HEK293 (cell line): ENCODE data around the gene ARHGDIB.

Experiments
- CTCF ChIP-seq: fragments of 450-650 bp; formaldehyde crosslinking; IDR thresholded peaks from 2 replicates; pipeline ENCODE4 v1.5.1; 2016; ENCODE audit warnings: missing biosample characterization, missing genetic modification characterization
- GFI1B ChIP-seq: fragments of 450-650 bp; formaldehyde crosslinking; IDR thresholded peaks from 2 replicates; pipeline ENCODE4 v1.5.1; 2016; ENCODE audit warnings: missing biosample characterization, missing genetic modification characterization
- ZBTB26 ChIP-seq: fragments of 450-650 bp; formaldehyde crosslinking; optimal IDR thresholded peaks from 2 replicates; pipeline ENCODE3; 2016; ENCODE audit warnings: missing biosample characterization, mild to moderate bottlenecking, missing genetic modification characterization
- ZNF629 ChIP-seq: fragments of 450-650 bp; formaldehyde crosslinking; IDR thresholded peaks from 2 replicates; pipeline ENCODE4 v1.5.1; 2017; ENCODE audit warnings: missing biosample characterization, missing genetic modification characterization
- ZSCAN30 ChIP-seq: fragments of 450-650 bp; IDR thresholded peaks from 2 replicates; pipeline ENCODE4 v1.5.1; 2018; ENCODE audit warnings: missing biosample characterization, mild to moderate bottlenecking, missing genetic modification characterization, moderate library complexity

GRCh38 chr12:14965221-14965620 lies 3.8 kb upstream of the ARHGDIB start:
- no peak for TF ChIP-seq CTCF (tag by site-specific recombination)
- no peak for TF ChIP-seq ZSCAN30 (tag by site-specific recombination)
- TF ChIP-seq GFI1B (tag by site-specific recombination): no peak
- TF ChIP-seq ZBTB26: no peak
- TF ChIP-seq ZNF629 (tag by site-specific recombination): no peak
